GM21723 (cell line): ENCODE data around the gene MNT.

Experiments used
- ATAC-seq: cut with Tn5 transposase; IDR thresholded peaks from one replicate; pipeline ENCODE4 v1.9.1; 2021; ENCODE audit warnings: mild to moderate bottlenecking, moderate library complexity; ENCODE audit not compliant: unreplicated experiment

MNT gene

DNA sequence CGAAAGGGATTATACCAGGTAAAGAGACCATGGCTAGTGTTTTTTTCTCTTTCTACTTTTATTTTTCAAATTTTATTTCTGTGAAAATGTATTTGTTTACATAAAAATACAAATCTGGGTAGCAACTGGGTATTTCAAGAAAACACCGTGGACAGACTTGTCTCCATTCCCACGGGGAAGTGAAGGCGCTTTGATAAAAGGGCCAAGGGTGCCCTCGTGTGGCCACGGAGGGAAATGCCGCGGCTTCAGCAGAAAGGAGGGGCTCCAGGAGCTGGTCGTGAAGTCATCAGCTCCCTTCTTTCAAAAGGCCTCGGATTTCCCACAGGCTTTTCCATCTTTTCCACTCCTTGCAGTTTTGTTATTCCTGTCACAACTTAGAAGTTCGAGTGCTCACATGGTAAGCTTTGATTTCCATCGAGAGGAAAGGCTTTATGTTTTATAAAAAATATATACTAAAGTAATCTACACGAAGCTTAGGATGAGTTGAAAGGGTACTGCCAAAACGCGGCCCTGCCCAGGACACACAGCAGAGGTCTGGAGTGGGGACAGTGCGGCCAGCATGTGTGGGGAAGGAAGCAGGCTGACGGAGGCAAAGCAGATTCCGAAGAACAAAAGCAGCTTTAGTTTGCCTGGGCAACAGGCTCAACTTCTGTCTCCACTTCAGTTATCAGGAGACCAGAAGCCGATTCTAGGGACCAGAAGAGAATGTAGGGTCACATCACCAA is 15.3 kb upstream of the MNT start:
- ATAC-seq, result no peak

DNA sequence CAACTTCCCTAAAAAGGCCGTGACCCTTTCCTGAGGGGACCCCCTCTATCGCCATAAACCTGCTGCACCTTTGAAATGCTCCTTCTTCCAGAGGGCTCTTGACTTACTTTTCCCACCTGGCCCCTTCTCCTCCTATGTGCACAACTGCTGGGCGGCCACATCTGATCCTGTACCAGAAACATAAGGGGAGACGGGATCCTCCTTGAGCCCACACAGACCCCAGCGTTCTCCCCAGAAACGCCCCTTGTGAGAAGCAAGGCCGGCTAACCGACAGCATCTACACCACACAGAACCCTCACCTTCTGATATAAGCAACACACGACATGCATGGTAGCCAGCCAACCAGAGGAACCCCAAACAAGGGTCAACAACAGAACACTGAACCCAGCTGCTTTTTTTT is 14.2 kb upstream of the MNT start:
- no peak for ATAC-seq

DNA sequence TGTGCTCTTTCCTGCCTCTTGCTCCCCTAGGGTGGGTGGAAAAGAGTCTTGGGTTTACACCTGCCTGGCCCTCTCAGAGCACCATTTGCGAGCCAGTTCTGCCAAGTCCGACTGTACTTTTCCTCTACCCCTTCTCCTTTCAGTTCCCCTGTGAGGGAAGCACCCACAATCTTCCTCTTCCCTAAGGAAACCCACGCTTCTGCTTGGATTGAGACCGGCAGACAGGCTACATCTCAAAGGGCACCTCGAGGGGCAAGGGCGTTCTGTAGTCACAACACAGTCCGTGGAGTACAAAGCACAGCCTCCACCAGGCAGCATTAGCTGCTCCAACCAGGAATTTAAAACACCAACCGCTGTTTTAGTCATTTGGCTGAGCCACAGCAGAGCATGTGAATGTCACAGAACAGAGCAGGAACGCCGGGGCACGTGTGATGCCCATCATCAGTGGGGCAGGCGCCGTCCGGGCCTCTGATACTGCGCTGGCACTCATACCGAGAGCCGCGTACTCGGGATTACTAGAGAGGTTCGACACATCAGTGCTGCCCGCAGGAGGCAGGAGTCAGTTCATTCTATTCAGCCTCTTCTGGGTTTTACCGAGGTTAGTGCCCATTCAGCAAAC is 13.7 kb upstream of the MNT start:
- ATAC-seq, result no peak

DNA sequence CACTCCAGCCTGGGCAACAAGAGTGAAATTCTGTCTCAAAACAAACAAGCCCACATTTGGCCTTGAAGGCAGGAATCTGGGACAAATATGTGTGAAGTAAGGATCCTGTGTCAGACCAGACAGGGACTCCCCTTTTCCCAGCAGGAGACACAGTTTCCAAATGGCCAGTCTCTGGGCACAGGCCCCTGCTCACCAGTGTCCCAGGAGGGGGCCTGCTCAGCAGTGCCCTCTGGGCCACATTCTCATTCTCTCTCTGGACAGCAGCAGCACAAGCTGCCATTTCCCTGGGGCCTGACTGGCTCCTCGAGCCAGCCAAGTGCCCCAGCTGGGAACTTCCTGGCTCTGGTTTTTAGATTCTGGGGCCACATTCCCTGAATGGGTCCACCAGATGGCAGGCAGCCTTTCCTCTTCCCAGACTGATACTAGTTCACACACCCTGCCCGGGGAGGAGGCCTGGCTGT is 11.7 kb upstream of the MNT start:
- ATAC-seq, result no peak

DNA sequence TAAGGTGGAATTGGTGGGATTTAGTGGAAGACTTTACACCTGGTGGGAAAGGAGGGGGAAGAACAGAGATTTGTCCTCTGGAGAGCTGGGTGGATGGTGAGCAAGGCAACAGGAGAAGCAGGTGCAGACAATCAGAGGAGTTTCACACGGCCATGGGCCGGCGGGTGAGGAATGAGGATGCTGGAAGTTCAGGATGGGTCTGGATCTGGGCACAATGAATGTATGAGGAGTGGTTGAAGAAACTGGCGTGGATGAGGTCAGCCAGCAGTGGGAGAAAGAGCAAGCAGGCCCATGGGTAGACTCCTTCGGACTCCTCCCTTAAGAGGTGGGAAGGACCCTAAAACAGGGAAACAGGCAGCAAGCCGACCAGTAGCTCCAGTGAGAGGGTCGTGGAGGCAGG is 10.1 kb upstream of the MNT start:
- ATAC-seq, result no peak

DNA sequence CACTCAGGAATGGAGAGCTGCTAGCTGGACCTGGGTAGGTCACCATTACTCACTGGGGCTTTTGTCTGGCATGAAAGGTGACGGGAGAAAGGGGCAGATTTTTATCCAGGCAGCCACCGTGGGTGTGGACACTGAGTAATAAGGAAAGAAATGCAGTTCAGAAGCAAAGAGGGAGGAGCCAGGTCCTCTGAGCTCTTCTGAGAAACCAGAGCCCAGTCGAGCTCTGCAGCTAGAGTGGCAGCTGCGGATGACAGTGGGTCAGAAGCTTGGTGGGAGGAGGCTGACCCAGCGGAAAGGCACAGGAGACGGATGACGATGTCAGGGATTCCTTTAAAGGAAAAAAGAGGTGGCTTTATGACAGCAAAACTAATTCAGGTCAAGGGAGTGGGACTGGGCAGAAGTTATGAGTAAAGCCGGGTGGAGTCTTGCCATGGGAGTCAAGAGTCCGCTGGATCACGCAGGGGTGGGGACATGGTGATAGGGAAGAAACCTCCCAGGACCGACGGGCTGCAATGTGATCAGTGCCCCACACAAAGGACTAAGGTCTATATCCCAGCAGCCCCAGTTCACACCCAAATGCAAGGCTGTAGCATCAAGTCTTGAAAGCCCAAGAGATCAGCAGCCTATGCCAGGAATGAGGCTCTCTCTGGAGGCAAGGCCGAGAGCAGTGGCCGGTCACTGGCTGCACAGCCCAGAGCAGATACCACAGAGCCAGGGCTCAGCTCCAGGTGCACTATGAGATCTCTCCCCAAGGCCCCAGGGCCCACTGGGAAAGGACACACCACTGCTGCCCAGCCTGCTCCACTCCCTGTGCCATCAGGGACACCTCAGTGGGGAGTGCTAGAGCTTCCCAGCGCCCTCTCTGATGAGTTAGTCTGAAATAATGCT is 6.3 kb upstream of the MNT start:
- no peak for ATAC-seq

DNA sequence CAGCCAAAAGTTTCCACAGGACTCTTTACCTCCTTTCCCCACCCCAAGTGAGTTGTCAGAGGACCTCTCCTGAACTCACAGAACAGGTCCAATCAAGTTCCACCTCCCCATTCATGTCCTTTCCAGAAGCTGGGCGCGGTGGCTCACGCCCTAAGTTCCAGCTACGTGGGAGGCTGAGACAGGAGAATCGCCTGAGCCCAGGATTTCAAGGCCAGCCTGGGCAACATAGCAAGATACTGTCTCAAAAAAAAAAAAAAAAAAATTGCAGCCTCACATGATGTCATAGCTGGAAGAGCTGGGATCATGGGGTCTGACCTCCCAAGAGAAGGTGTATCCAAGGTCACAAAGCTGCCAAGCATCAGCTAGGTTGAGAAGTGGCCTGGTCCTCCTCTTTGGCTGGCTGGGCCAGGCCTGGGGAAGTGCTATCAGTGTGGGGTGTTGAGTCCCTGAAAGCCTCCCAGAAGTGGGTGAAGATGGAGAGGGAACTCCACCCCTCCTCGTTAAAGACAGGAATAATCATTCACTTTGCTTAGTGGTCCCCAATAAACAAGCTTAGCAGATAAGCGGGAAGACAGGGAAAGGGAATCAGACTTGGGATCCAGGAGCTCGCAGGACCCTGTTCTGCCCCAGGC is 5.5 kb upstream of the MNT start:
- ATAC-seq, result no peak

DNA sequence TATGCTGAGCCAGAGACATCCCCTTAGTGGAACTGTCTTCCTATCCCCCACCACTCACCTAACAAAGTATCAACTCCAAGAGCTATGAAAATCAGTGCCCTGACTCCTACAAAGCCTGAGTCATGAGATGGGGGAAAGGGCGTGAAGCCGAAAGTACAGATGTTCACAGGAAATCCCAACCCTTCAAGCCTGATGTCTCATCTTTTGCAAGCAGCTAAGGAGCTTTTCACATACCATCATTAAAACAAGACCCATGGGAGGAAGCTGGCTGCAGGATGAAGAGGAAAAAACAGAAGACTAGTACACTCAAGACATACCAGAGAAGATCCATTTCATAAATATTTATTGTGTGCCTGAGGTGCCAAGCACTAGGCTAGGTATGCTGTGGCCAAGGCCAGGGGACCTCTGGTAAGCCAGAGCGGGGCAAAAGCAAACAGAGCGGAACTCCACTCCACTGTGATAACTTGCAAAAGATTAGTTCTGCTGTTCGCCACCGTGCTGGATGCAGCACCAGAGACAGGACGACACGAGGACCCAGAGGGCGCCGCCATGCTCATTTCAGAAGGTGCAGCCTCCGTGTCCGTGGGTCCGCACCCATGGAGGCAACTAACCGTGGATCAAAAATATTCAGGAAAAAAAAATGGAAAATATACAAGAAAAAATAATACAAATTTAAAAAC is 4.5 kb upstream of the MNT start:
- no peak for ATAC-seq

DNA sequence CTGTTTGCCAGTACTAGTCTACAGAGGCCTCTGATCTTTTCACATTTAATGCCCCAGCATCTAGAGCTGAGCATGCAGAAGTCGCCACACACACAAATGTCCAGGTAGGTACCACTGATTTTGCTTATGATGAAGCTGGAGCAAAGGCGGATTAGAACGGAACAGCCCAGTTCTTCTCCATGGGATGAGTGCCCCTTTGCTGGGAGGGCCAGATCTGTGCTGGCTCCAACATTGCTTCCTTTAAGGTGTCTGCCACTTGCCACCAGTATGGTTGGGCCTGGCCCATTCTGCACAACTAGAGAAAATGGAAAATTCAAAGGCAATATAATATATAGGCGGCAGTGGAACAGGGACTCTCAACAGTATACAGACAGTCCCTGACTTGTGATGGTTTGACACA is 2.2 kb upstream of the MNT start:
- no peak for ATAC-seq

DNA sequence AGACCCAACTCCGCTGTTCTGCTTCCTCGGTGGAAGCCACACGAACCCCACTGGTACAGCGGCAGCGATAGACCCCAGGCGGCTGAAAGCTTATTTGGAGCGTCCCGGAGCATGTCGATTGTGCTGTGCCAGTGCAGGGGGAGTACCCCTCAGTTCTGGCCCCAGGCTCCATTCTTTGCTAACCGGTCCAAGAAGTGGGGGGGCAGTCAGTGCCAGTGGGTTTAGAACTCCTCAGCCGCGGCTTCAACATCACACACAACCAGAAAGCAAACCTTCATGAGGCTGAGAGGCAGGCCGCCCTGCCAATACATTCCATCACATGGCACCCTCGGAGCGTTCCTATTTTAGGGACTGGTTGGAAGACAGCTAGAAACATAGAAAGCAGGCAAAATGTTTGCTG is 1.7 kb upstream of the MNT start:
- no peak for ATAC-seq

DNA sequence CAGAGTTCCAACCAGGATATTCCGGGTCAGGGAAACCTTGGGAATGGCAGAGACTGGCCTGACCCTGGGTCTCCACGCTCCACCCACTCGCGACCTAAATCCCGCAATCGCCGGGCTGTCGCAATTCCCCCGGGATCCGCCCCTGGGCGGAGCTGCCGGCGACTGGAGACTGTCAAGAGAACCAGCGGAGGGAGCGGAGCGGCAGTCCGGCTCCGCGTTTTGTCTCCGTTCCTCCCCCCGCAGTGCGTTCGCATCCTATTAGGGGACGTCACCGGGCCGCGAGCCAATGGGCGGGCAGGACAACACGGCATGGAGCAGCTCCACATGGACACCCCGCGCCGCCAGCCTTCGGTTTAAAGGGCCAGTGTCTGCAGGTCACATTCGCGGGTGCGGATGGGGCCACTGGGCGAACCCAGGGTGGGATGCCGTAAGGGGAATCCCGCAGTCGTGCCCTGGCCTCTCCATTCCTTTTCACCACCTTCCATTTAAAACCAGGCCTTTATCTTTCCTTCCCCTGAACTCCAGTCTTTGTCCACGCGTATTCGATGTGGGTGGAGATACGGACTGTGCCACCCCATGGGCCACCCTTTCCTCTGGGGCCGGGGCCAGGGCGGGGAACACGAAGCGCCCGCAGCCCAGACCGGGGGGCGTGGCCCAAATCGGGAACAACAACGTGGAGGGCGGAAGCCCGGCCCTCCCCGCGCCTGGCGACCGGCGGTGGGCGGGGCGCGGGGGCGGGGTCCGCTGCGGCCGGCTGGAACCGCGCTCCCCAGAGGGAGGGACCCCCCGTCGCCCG is 764 bp upstream of the MNT start:
- ATAC-seq, result peak; percentile 46

DNA sequence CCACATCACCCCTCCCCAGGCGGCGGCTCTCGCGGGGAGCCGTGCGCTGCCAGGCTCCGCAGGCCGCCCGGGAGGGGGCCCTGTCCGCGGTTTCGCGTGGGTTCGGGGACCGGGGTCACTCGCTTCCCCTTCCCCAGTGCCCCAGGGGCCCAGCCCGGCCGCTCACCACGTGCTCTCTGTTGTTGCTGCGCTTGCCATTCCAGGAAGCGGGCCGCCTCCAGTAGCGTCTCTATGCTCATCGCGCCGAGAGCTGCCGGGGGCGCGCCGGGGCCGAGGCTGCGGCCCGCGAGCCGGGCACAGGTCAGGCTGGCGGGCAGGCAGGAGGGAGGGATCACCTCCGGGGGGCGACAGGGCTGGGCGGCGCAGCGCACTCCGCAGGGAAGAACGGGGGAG is 390 bp downstream of the MNT start:
- no peak for ATAC-seq

DNA sequence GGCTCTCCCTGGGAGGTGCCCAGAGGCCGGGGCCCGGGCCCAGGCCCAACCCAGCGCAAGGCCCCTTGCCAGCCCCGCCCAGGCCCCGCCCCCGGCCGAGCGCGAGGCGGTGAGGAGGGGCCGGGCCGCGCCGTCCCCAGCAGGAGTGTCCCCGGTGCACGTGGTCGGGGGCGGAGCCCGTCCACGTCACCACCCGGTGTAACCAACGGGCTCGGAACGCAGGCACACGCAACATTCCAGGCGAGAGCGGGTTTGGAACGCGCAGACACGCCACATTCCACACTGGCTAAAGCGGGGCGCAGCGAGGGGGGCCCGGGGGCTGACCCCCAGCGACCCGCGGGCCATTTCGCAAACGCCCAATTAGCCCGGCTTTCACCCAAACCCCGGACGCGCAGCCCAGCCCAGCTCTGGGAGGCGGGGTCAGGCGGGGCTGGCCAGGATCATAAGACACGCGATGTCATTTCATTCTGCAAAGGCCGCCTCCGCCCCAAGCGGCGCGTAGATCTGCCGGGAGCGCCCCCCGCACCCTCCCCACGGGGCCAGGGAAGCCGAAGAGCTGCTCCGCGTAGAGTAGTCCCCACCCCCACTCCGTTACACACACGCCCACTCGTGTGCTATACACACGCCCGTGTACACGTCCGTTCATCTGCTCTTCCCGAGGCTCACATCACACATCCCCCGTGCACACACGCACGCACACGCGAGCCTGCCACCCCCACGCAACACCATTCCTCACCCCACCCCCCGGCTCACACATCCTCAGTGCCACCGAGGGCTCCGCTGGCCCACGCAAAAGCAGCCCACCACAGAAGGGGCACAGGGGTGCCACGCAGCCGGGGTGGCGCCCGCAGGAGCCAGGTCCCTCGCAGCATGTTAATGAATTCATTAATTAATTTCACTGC is 1.0 kb downstream of the MNT start:
- peak; percentile 34 for ATAC-seq

DNA sequence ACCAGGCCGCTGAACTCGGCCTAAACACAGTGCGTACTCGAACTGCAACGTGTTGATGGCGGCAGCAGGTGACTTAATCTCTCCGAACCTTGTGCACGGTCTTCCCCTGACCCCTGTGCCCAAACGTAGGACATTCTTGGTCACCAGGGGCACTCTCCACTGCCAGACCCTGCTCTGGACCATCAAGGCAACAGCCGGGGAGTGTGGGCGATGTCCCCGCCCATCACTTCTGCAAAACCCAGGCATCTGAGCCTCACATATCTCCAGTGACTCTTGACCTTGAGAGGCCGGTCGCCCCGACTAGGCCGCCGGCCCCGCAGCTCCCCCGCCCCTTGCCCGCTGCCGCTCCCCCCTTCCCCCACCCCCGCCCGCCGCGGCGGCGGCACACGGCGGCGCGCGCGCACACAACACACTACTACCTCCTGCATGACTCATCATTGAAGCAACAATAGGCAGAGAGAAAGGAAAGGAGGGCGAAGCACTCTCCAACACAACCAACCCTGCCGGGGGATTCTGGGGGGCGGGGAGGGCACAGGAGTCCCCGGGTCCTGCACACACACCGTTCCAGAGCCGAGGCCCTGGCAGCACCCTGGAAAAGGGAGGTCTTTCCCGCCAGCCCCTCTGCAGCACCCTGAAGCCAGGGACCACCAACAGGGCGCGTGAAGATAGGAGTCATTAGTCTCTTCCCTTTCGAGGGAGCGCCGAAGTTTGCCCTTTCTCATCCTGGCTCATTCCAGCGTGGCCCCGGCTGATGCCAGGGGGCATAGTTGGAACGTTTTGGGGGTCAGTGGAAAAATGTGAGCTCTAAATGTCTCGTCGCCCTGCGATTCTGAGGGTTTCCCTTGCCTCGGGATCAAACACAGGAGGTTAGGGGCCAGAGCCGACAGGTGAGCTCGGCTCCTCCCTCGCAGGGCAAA is 1.9 kb downstream of the MNT start:
- no peak for ATAC-seq

DNA sequence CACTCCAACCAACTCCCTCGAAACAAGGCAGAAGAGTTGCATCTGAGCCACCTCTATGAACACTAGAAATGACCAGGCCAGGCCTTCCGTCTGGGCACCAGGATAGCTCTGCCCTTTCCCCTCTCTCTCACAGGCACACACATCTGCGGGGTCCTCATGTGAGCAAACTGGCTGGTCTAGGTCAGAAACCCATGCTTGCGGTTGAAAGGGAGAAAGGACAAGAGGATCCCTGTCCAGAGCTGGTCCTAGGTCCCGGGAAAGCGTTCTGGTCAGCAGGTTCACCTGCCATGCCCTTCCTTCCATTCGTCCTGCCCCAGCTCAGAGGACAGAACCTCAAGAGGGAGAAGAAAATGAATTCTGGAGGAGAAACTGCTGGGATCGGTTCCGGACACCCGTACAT is 2.7 kb downstream of the MNT start:
- ATAC-seq, result no peak

DNA sequence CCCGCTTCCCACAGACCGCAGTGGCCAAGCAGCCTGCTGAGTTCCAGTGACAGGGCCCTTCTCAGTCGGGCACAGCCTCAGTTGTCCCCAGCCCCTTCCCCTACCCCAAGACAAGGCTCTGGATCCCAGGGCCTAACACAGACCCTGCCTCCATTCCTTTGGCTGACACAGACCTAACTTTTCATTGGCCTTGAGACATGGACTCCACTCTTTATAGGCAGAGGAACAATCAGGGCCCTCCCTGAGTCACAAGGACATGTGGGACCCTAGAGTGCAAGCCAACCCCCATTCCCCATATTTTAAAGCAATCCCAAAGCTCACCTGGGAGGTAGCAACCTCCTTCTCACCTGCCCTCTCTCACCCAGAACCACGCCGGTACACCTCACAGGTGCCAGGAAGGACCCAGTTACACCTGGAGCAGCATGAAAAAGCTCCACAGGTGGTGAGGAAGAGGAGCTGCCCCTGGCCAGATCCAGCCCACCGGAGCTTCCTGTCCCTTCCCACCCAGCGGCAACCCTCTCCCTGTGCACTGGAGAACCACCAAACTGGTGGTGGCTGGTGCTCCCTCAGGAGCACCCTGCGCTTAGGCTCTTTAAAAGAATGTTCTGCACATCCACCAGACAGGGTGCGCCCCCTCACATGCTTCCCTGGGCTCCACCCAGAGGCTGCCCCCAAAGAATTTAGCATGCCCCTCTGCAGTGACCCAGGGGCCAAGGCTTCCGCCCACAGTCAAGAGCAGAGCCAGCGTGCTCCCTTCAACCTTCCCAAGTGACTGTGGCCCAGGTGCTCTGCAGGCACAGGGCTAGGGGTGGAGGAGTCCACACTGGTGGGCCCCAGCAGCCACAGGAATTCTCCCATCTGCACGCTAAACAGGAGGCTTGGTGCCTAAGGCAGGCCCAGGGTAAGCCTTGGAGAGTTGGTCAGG is 3.4 kb downstream of the MNT start:
- no peak for ATAC-seq
